NT2/D1 (cell line): ENCODE measurements around the gene EFHB.
A peak's percentile ranks its signal among the peaks of the same experiment; 100 is the strongest.
"Not testable (repeated sequence)": the region's sequence is repeated elsewhere in the genome, so short reads cannot be mapped to it uniquely, and the experiment has no call there.

ENCODE experiments used
- DNase-seq: peaks from one replicate; pipeline ENCODE4 v3.0.0-alpha.2; 2011; ENCODE audit warnings: low read depth, low spot score
- H3K27me3 ChIP-seq: 2 replicates; pipeline ENCODE4 v1.6.0; 2011; ENCODE audit warnings: mild to moderate bottlenecking; ENCODE audit not compliant: insufficient read length, insufficient read depth
- H3K36me3 ChIP-seq: 2 replicates; pipeline ENCODE4 v1.6.1; 2011; ENCODE audit warnings: mild to moderate bottlenecking, low read length, mixed read lengths; ENCODE audit not compliant: insufficient read depth, insufficient read length
- H3K4me1 ChIP-seq: 2 replicates; pipeline ENCODE4 v1.5.1; 2011; ENCODE audit not compliant: insufficient read depth, insufficient read length
- H3K4me3 ChIP-seq: 2 replicates; pipeline ENCODE4 v1.5.1; 2011; ENCODE audit warnings: low read depth; ENCODE audit not compliant: insufficient read length
- H3K9ac ChIP-seq: 2 replicates; pipeline ENCODE4 v1.6.0; 2011; ENCODE audit warnings: low read depth; ENCODE audit not compliant: insufficient read length
- H3K9me3 ChIP-seq: 2 replicates; pipeline ENCODE4 v1.5.1; 2011; ENCODE audit warnings: mild to moderate bottlenecking, low read length; ENCODE audit not compliant: insufficient read depth
- SUZ12 ChIP-seq: IDR thresholded peaks from 2 replicates; pipeline ENCODE4 v1.6.1; 2011; ENCODE audit not compliant: insufficient read length, insufficient read depth; ENCODE audit errors: extremely low read depth
- YY1 ChIP-seq: IDR thresholded peaks from 2 replicates; pipeline ENCODE4 v1.6.1; 2011; ENCODE audit not compliant: insufficient read length, insufficient read depth
- ZNF274 ChIP-seq: IDR thresholded peaks from 2 replicates; pipeline ENCODE4 v1.6.1; 2011; ENCODE audit warnings: mild to moderate bottlenecking, low read depth, low read length

The EFHB gene

DNA sequence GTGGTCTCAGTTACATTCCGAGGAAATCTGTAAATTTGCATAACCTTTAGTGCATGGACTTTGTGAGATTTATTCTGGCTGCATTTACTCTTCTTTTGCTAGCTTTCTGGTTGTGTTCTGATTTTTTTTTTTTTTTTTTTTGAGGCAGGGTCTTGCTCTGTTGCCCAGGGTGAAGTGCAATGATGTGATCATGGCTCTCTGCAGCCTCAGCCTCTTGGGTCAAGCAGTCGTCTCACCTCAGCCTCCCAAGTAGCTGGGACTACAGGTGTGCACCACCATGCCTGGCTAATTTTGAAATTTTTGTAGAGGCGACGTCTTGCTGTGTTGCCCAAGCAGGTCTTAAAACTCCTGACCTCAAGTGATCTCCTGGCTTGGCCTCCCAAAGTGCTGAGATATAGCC lies 25.5 kb upstream of the EFHB start:
- Histone ChIP-seq H3K4me1 (peaks cover 2% of the 10 kb centered on the region), H3K4me3 (no peak overlapping the region), H3K27me3 (no peaks in the 10 kb centered on the region), H3K9me3 (no peaks in the 10 kb centered on the region), H3K9ac (no peak overlapping the region), H3K36me3 (peaks cover 35% of the 10 kb centered on the region)
- DNase-seq, result no peak
- no peak for TF ChIP-seq SUZ12
- no peak for TF ChIP-seq ZNF274
- no peak for TF ChIP-seq YY1

DNA sequence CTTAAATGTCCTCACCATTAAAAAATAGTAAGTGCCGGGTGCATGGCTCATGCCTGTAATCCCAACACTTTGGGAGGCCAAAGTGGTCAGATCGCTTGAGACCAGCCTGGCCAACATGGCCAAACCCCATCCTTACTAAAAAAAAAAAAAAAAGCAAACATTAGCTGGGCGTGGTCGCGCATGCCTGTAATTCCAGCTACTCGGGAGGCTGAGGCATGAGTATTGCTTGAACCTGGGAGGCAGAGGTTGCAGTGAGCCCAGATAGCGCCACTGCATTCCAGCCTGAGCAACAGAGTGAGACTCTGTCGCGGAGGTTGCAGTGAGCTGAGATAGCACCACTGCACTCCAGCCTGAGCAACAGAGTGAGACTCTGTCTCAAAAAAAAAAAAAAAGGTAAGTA lies 23.3 kb upstream of the EFHB start:
- H3K36me3 ChIP-seq, result peaks cover 54% of the 10 kb centered on the region
- H3K4me1 ChIP-seq, H3K9me3 ChIP-seq, DNase-seq, H3K27me3 ChIP-seq, H3K4me3 ChIP-seq, H3K9ac ChIP-seq: not testable (repeated sequence)

DNA sequence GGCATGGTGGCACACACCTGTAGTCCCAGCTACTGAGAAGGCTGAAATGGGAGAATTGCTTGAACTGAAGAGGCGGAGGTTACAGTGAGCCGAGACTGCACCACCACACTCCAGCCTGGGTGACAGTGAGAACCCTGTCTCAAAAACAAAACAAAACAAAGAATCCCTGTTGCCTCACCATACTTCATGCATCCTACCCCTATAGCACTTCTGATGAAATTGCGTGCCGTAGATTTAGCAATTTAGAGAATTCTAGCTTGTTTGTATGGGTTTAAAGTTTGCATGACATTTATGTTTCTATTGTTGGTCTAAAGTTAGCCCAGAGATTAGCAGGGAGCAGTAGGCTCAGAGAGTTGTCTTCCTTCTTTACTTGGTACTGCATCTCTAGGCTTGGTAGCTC lies 20.7 kb upstream of the EFHB start:
- DNase-seq, result no peak
- Histone ChIP-seq H3K4me3 (no peak overlapping the region), H3K9ac (no peak overlapping the region), H3K4me1 (peaks cover 2% of the 10 kb centered on the region), H3K36me3 (peaks cover 66% of the 10 kb centered on the region), H3K9me3 (no peaks in the 10 kb centered on the region), H3K27me3 (no peaks in the 10 kb centered on the region)
- TF ChIP-seq ZNF274 (no peak), YY1 (no peak), SUZ12 (no peak)

DNA sequence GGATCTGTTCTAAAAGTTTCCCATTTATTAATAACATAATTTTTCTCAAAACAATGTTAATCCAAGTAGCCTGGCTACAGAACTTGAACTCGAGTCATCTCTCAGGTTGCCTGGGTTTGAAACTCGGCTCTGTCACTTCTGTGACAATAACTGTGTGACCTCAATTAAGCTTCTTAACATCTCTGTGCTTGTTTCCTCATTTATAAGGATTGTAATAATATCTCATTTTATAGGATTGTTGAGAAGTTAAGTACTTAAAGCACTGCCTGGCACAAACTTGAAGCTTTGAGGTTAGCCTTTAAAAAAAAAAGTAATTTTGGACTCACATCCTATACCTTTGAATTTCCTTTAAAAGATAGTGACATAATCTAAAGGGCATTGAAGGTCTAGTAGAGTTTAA lies 16.3 kb upstream of the EFHB start:
- no peaks in the 10 kb centered on the region for H3K4me1 ChIP-seq

DNA sequence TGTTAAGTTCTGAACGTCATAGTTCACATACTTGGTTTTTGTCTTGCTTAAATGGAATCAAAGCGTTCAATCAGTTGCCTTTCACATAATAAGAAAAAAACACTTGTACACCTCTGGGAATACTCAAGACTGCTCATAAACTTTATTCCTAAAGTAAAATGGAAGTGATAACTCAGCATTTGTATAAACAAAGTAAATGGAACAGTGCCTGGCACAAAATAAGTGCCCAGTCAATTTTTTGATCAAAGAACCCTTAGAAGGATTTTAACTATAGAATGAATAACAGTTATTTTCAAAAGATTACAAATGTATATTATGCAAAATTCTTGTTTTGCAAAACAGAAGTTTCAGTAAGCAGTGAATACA lies 14.2 kb upstream of the EFHB start:
- Histone ChIP-seq H3K9me3 (no peaks in the 10 kb centered on the region), H3K36me3 (peaks cover 33% of the 10 kb centered on the region), H3K9ac (peak overlapping the region; percentile 94), H3K4me1 (no peaks in the 10 kb centered on the region), H3K27me3 (no peaks in the 10 kb centered on the region), H3K4me3 (peak overlapping the region; percentile 95)
- no peak for DNase-seq
- no peak for TF ChIP-seq SUZ12

More for the DNA sequence above, 16.3 kb upstream of the EFHB start:
- TF ChIP-seq ZNF274 (no peak), SUZ12 (no peak), YY1 (no peak)
- H3K9me3 ChIP-seq, result no peaks in the 10 kb centered on the region
- H3K27me3 ChIP-seq, result no peaks in the 10 kb centered on the region
- DNase-seq, result no peak
- peaks cover 54% of the 10 kb centered on the region for H3K36me3 ChIP-seq
- H3K9ac ChIP-seq, result no peak overlapping the region
- no peak overlapping the region for H3K4me3 ChIP-seq

DNA sequence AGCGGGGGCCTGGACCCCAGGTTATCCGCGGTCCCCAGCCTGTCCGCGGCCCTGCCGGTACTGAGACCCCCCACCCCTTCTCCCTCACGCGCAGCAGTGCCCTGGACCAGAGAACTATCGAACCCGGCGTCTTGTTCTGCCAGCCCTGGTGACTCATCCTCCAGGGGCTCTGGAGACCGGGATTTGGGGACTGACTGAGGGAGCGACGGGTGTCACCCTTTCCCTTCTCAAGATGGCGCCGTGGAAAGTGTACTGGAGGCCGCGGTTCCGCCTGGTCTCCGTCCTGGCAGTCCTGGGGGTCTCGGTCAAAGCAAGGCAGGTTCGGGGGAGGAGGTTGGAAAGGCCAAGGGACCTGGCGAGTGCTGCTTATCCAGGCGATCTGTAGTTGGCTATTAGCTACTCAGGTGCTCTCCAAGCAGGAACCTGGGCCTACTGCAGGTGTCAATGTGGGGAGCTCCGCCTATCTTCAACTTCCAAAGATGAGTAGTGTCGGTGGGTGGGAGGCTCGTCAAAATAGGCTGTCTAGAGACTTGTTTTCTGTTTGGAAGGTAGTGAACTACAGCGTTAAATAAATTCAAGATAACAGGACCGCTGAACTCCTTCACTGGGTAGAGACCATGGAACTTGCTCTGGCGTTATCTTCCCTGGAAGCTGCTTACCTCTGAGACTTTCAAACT lies 13.7 kb upstream of the EFHB start:
- Histone ChIP-seq H3K9me3 (0 out of 2 replicates have a peak, but pooled peaks cover 3% of the 10 kb centered on the region), H3K4me3 (peak overlapping the region; percentile 95), H3K36me3 (peaks cover 28% of the 10 kb centered on the region), H3K4me1 (no peaks in the 10 kb centered on the region), H3K9ac (peak overlapping the region; percentile 94), H3K27me3 (no peaks in the 10 kb centered on the region)
- TF ChIP-seq ZNF274, result no peak
- no peak for TF ChIP-seq SUZ12
- TF ChIP-seq YY1, result peak; percentile 63
- DNase-seq, result peak; percentile 23

DNA sequence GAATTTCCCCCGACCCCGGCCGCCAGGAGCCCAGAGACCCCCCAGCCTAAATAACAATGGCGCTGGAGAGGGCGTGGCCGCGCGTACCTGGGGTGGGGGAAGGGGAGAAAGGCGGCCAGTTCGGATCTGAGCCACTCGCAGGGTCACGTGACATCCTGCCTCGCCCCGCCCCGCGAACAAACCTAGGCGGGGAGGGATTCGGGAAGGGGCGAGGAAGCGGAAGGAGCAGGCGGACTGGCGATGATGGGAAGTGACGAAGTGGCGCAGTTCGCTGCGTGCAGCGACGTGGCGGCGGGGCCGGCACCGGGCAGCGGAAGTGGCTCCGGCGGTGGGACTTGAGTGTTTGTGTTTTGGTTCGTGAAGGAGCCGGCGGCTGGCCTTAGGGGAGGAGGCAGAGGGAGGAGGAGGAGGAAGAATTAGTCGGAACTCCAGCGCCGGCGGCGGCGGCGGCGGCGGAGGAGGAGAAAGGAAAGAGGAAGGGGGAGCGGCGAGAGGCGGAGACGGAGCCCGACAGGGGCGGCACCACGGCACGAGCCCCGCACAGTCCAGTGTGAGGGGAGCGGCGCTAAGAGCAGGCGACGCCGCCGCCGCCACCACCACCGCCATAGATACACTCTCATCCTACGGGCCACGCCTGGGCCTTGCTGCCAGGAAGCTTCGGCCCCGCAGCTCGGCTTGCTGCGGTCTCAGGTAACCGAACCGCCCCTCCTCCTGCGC lies 13.0 kb upstream of the EFHB start, which contains the start of gene RAB5A:
TSS of gene RAB5A (plus strand) at position 266 of the 717 bp plus-strand sequence. CDS start 3,802 bp downstream, outside the sequence.
- peak within 1 kb of the TSS; percentile 95 for H3K4me3 ChIP-seq
- TF ChIP-seq YY1, result peak; percentile 58
- TF ChIP-seq ZNF274, result no peak
- no peak for TF ChIP-seq SUZ12

More for the DNA sequence above, 13.0 kb upstream of the EFHB start, which contains the start of gene RAB5A:
- Histone ChIP-seq H3K9me3 (0 out of 2 replicates have a peak, but pooled peaks cover 4% of the 10 kb centered on the region), H3K36me3 (peaks cover 21% of the 10 kb centered on the region), H3K9ac (peak within 1 kb of the TSS; percentile 94), H3K27me3 (no peaks in the 10 kb centered on the region), H3K4me1 (no peaks in the 10 kb centered on the region)
- peak; percentile 98 for DNase-seq
